NCI-H1417 (cell line): Measurements from ENCODE around the gene P2RY14.

Source experiments
- DNase-seq, 3 experiments: peaks; one replicate each; lab custom pipeline; 2025; lab: John Stamatoyannopoulos, UW

Gene P2RY14

DNA sequence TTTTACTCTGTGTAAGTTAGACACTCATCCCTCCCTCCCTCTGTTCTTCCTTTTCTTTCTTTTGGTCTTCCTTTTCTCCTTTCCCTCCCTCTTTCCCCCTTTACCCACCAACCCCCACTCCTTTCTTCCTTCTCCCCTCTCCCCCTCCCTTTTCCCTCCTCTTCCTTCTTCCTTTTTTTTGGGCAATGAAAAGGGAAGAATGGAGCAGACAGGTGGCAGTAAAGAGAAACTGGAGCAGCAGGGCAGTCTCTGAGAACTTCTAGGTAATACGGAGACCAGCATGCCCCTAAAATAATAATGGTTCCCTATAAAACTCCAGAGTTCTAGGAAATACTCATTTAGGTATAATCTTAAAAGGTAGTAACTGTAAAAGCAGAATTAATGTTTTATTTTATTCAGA, 63.9 kb downstream of the P2RY14 start:
- DNase-seq, result no peak

DNA sequence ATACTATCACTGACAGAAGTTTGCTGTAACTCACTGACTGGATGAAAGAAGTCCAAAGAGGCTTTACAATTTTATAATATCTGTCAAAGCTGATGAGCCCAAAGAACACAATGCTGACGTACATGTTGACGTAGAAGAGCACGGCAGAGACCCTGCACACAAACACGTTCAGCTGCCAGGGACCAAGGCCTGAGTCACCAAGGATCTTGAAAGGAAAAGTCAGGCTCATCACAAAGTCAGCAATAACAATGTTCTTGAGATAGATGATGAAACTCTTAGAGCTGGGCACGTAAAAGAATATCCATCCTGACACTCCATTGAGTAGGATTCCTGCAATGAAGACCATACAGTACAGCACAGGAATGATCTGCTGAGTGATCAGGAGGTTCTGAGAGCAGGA, 64.5 kb downstream of the P2RY14 start:
- DNase-seq, result no peak

DNA sequence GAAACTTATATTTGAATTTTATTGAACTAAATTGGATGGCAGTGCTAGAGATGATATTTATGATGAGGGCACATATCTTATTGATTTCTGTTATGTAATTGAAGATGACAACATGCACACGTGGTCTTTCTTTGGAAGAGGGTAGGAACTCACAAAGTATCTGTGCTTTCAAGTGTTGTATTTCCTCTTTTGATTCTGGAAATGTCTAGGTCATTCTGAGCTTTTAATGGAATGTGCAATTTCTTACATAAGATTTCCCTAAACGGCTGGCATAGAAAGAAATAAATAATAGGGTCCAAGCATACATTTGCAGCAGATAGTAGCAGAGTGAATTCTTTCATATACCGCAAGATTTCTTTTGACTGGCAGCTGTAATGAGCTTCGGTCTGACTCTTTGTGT, 65.2 kb downstream of the P2RY14 start:
- no peak for DNase-seq

DNA sequence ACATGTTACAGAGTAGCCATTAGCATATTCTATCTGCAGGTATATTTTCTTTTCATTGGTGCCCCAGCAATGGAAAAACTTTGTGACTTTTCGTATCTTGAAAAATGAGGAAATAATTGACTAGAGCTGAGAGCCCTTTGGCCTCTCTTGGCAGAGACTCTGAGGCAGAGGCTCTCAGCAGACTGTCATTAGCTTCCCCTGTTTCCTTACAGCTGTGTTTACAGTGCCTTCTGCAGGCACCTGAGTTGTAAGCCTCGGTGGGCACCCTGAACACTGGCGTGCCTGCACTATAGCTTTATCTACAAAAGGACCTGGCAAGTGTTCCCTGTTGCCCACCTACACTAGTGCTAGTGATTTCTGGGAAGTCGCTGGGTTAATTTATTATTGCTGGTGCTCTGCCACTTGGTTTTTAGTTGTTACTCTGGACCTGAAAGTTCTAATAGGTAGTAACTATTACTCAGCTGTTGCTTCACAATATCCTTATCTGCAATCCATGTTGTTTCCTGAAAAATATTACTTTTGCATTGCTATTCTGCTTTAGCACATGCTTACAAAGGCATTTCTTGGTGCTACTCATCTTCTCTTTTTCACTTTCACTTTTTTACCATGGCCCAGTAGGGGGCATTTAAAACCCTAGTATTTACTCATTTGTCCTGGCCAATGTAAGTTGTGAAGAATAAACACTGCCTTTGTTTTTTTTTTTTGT, 67.5 kb downstream of the P2RY14 start:
- DNase-seq, result peak in 1 of 3 experiments; percentile 28

GRCh38 chr3:151209654-151210053, 68.7 kb downstream of the P2RY14 start:
- DNase-seq, result no peak

GRCh38 chr3:151206201-151206600, 72.1 kb downstream of the P2RY14 start:
- no peak for DNase-seq

DNA sequence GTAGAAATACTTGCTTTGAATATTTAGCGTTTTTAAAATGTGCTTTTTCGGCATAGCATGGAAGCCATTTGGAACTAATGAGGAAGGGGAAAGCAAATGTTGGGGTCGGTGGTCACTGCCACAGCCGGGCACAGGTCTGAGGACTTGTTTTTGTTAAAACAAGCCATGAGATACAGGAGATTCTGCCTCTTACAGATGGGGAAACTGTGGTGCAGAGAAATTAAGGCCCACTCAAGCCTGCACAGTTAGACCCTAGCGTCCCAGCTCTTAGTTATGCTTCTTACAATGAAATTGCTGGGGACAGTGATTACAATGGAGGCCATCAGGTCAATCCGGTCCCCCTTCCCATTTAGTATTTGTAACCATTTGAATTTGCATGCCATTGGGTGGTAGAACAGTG, 72.9 kb downstream of the P2RY14 start:
- DNase-seq, result no peak

DNA sequence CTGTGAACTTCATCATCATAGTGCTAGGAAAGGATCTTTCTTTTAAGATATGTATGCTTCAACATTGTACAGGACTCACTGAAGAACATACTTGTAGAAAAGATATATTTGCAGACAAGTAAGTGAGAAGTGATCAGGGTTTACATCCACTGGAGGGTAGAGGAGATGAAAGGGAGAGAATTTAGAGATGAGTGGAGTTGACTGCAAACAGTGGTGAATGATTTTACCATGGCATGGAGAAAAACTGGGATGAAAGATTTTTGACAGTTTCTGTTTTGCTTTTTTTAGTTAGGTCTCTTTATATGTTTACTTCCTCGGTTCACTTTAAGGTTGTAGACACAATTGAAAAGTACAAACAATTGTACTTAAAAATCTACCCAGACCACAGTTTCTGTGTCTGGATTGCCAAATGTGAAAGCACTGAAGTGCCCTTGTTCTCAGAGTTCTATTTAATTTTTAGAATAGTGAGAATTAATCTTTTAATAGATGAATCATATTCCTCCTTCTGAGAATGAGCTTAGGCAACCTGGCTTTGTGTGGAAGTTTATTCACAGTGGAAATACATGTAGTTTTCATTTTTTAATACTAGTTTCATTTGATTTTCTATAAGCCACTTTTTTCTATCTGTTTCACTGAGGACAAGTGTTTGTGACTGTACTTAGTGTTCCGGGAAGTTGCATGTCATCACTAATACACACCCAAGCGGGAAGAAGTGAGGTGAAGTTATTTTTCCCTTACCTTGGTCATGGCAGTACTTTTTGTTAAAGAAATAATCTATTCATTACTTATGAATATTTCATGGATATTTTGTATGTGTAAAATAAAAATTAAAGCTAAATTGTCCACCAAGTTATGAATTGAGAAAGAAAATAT, 73.6 kb downstream of the P2RY14 start:
- no peak for DNase-seq

DNA sequence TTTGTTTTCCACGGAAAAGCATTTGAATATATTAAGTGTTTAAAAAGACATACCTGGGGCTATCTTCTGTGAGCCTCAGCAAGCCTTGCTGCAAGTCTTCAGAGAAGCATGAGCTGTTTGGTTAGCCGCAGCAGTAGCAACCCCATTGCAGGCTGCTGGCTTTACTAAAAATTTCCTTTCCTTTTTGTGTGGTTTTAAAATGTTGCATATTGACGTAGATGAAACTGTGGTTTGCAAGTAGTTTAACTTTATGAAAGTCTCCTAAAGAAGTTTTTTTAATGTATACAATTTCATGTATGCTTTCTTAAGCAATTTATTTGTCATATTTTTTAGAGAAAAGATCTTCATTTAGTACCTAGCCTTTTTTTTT, 75.3 kb downstream of the P2RY14 start, which contains the start of gene GPR171:
GPR171 (minus strand) TSS at position 166 of the 370 bp plus-strand sequence. CDS start 3,830 bp downstream, outside the sequence.
- no peak for DNase-seq

DNA sequence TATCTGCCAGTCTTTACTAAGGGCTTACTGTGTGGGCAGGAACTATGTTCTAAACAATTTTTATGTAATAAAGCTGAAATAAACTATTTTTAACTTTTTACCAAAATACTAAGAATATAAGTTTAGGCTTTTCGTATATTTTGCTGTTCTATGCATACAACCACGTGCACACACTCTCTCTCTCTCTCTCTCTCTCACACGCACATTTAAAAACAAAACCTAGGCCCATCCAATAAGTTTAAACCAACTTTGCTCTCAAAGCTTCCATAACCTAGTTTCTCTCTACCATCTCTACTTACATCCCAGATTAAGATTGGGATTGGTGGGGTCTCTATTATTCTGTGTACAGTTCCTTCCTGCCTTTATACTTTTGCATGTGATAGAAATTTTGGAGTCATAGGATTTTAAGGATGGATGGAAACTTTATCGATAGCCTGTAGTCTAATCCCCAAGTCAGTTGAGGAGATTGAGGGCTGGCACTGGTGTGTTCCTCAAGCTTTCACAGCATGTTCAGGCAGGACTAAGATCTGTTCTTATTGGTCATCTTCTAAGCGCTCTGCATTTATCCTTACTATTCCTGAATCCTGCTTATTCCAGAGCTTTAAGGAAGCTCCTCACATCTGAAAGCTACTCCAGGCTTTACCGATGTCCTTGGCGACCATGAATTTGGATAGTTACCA, 77.2 kb downstream of the P2RY14 start:
- DNase-seq, result no peak

DNA sequence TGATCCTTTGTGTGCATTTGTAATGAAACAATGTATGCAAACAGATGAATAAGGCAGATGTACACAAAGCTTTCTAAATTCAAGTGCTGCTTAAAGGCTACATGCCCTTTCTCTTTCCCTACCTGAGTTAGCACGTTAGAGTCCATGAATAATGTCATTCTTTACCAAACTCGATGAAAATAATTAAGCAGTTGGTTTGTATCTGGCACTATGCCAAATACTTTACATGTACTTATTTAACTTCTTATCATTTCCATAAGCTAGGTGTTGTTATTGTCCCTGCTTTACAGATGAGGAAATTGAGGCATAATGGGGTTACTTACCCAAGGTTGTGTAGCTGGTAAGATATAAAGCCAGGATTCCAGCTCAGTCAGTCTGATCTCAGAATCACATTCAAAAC, 77.8 kb downstream of the P2RY14 start:
- DNase-seq, result peak in 1 of 3 experiments; percentile 17

GRCh38 chr3:151199554-151200438, 78.5 kb downstream of the P2RY14 start:
- no peak for DNase-seq

DNA sequence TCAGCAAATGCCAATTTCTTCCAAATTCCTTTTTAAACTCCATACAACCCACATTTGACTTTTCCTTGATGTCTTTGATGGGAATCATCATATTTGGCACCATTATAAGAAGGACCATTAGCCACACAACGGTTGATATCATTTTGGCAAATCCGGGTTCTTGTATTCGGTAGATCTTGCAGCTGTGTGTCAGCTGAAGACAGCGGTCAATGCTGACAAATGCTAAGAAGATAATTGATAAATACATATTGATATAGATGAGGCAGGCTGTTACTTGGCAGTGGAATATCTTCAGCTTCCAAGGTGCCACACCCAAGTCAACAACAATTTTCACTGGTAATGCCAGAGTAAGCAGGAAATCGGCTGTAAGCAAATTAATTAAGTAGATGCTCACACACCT, 79.5 kb downstream of the P2RY14 start:
- no peak for DNase-seq

DNA sequence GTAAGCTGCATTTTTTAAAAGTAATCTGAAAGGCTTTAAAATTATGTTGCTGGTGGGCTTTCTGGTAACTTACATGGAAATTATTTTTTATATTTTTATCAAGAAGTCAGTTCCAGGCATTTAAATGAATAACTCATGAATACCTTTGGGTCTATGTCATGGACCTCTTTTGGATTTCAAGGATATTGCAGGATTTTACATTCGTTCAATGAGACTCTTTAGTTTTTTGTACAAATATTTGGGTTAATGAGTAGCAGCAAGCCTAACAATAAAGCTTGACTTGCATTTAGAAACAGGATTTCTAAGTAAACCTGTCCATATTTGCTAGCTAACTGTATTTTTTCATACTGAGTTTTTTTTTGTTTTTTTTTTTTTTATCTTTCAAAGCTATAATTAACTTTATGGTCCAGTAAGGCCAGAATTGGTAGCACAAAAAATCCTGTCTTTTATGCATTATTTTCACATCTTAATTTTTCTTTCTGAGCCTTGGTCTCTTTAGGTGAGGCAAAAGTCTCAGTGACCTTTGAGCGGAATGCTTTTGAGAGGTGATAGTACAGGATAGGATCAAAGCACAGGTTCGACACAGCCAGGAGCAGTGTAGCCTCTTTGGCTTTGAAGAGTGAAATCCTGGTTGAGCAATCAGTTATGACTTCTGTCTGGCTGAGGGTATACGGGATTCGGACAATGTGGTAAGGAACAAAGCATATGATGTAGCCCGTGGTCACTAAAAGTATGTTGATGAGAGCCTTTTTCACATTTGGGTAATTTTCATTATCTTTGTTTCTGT, 80.2 kb downstream of the P2RY14 start:
- no peak for DNase-seq

DNA sequence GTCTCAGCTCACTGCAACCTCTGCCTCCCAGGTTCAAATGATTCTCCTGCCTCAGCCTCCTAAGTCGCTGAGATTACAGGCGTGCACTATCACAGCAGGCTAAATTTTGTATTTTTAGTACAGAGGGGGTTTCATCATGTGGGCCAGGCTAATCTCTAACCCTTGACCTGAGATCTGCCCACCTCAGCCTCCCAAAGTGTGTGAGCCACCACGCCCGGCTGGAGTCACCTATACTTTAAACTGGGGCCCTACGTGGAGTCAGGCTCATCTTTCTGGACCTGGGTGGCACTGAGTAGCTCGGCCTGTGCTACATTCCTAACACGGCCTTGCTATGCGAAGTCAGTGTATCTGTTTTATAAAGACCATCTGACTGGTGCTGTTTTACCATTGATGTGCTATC, 81.1 kb downstream of the P2RY14 start:
- DNase-seq, result no peak

- no peak for DNase-seq
Observed at GRCh38 chr3:151196434-151196833, 81.9 kb downstream of the P2RY14 start.

- no peak for DNase-seq
Observed at GRCh38 chr3:151195826-151196225, 82.5 kb downstream of the P2RY14 start.

GRCh38 chr3:151192545-151192944, 85.8 kb downstream of the P2RY14 start:
- no peak for DNase-seq

GRCh38 chr3:151191095-151191494, 87.2 kb downstream of the P2RY14 start:
- no peak for DNase-seq

GRCh38 chr3:151183265-151183671, 95.1 kb downstream of the P2RY14 start:
- no peak for DNase-seq
